ENCODE results near the gene JAK1. TPM values are rescaled to one million over a fixed set of nuclear protein-coding genes. Genes with fewer than 3 reads are reported as not detected.

The JAK1 gene
- total RNA-seq, 1 donor from 2014 or later = 55.8 TPM

DNA sequence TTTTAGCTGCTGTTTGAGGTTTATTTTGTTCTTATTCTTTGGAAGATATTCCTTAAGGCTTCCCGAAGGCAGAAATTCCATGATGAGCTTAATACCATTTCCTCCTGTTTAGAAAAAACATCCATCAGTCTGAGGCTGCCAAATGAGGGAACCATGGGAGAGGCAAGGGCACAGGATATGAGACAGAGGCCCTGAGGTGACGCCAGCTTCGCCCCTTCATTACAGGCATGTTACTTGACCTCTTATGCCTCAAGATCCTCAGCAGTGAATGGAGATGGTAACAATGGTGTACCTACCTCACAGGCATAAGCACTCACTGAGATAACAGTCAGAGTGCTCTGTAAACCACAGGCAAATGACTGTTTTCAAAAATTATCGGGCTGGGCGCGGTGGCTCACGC lies 127.9 kb downstream of the JAK1 start:
- TF ChIP-seq CTCF (IDR thresholded peaks at IDR 0.05; ENCODE audit: insufficient read depth, low read length, severe bottlenecking) = no peak
- Histone ChIP-seq H3K27me3 (ENCODE audit: control insufficient read depth, insufficient read depth, low read length) (no peaks in the 10 kb centered on the region), H3K36me3 (ENCODE audit: control insufficient read depth, insufficient read depth, low read length) (peaks cover 23% of the 10 kb centered on the region), H3K4me3 (ENCODE audit: low read depth, low read length) (no peak overlapping the region)
- FAIRE-seq (no peak), DNase-seq (ENCODE audit: low read depth) (peak; percentile 11)

DNA sequence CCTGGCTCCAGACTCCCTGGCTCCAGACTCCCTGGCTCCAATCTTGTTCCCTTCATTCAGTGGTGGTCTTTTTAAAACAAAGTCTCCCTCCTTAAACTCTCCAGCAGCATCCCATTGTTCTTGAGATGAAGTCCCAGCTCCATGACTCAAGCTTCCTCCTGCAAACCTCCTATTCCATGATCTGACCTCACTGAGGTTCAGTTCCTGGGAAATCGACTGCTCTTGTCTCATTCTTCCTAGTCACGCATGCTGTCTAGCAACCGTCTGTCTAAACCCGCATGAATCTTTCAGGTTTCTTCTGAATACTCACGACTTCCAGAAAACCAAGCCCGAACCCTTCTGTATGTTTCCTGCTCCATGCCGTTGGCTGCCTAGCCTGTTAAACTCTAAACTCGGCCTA lies 129.5 kb downstream of the JAK1 start:
- peaks cover 25% of the 10 kb centered on the region for H3K36me3 ChIP-seq (ENCODE audit: control insufficient read depth, insufficient read depth, low read length)
- FAIRE-seq = no peak
- TF ChIP-seq CTCF (IDR thresholded peaks at IDR 0.05; ENCODE audit: insufficient read depth, low read length, severe bottlenecking) = no peak

DNA sequence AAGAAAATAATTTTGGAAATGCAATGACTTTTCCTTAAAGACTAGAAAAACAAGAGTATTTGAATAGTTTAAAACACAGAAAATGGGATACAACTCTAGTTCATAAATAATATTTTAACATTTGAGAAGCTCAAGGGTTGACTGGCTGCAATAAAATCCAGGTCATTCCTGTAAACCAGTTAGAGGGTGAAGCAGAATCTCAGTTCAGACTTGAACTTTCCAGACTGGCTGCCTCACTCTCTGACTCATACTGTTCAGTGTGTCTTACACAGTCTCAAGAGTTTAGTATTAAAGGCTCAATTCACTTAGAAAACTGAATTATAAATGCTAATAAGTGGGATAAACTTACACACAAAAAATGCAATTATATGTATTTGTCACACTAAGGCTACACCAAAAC lies 131.6 kb downstream of the JAK1 start:
- Histone ChIP-seq H3K27me3 (ENCODE audit: control insufficient read depth, insufficient read depth, low read length) (no peaks in the 10 kb centered on the region), H3K4me3 (ENCODE audit: low read depth, low read length) (no peak overlapping the region), H3K36me3 (ENCODE audit: control insufficient read depth, insufficient read depth, low read length) (peaks cover 16% of the 10 kb centered on the region)
- no peak for TF ChIP-seq CTCF (IDR thresholded peaks at IDR 0.05; ENCODE audit: insufficient read depth, low read length, severe bottlenecking)
- DNase-seq (ENCODE audit: low read depth) (peak; percentile 80), FAIRE-seq (no peak)

More for the DNA sequence above, 129.5 kb downstream of the JAK1 start:
- Histone ChIP-seq H3K4me3 (ENCODE audit: low read depth, low read length) (no peak overlapping the region), H3K27me3 (ENCODE audit: control insufficient read depth, insufficient read depth, low read length) (no peaks in the 10 kb centered on the region)
- DNase-seq (ENCODE audit: low read depth) = no peak

DNA sequence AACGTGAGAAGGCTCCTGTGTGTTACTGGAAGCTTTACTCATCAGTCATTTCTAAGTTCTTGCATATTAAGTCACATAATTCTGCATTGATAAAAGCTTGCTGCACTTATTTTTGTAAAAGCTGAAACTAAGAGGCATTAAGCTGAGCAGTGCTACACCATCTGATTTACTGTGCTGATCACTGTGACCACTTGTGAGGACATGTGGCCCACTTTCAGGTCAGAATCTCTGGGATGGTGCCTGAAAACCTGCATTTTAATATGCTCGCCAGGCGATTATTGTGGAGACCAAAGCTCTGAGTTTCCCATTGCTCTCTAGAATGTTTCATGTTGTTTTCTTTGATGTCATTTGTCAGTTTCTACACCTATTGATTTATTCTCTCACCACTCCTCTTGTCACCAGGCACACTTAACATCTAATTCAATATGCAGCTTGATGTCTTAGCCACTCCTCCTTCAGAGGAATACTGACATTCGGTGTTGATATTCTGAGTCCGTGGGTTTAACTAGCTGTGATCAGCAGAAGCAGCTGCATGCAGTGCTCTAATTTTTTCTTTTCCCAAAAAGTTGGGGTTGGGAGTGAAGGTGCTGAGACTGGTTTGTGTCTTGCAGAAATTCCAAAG lies 136.2 kb downstream of the JAK1 start:
- H3K27me3 ChIP-seq (ENCODE audit: control insufficient read depth, insufficient read depth, low read length) = no peaks in the 10 kb centered on the region
- no peak for DNase-seq (ENCODE audit: low read depth)
- TF ChIP-seq CTCF (IDR thresholded peaks at IDR 0.05; ENCODE audit: insufficient read depth, low read length, severe bottlenecking) = no peak
- FAIRE-seq = no peak
- peaks cover 4% of the 10 kb centered on the region for H3K36me3 ChIP-seq (ENCODE audit: control insufficient read depth, insufficient read depth, low read length)
- H3K4me3 ChIP-seq (ENCODE audit: low read depth, low read length) = no peak overlapping the region

- Histone ChIP-seq H3K4me3 (ENCODE audit: low read depth, low read length) (no peak overlapping the region), H3K27me3 (ENCODE audit: control insufficient read depth, insufficient read depth, low read length) (no peaks in the 10 kb centered on the region), H3K36me3 (ENCODE audit: control insufficient read depth, insufficient read depth, low read length) (peaks cover 4% of the 10 kb centered on the region)
- FAIRE-seq = no peak
- DNase-seq (ENCODE audit: low read depth) = no peak
- no peak for TF ChIP-seq CTCF (IDR thresholded peaks at IDR 0.05; ENCODE audit: insufficient read depth, low read length, severe bottlenecking)
Measured at GRCh38 chr1:64829411-64830029, 136.8 kb downstream of the JAK1 start.

DNA sequence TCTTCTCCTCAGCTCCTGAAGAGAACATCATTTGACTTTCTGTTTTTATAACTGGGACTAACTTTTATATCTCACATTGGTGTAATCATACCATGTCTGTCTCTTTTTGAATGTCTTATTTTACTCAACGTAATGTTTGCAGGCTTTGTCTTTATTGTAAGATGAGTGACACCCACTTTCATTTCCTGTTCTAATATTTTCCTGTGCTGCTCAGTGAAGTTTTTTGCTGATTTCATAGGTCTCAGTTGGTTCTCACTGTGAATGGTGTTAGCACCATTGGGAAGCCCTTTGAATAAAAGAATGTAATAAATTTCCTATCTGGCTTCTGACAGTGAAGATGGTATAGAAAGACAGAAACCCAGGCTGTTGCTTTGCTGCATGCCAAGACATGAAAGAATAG lies 137.5 kb downstream of the JAK1 start:
- FAIRE-seq = no peak
- Histone ChIP-seq H3K36me3 (ENCODE audit: control insufficient read depth, insufficient read depth, low read length) (peaks cover 2% of the 10 kb centered on the region), H3K27me3 (ENCODE audit: control insufficient read depth, insufficient read depth, low read length) (no peaks in the 10 kb centered on the region), H3K4me3 (ENCODE audit: low read depth, low read length) (no peak overlapping the region)
- DNase-seq (ENCODE audit: low read depth) = no peak
- TF ChIP-seq CTCF (IDR thresholded peaks at IDR 0.05; ENCODE audit: insufficient read depth, low read length, severe bottlenecking) = no peak

Measured in bronchial epithelial cell (primary cell).